Lung (tissue), 12 donors: Measurements from ENCODE around the gene CHEK1. TPM values are rescaled to one million over a fixed set of nuclear protein-coding genes. Genes with fewer than 3 reads are reported as not detected.
A peak's percentile ranks its signal among the peaks of the same experiment; 100 is the strongest.

ENCODE experiments used
- ATAC-seq: fragments of 200-7000 bp; cut with Tn5 transposase; one replicate; pipeline ENCODE4 v1.9.1; 2020; ENCODE audit warnings: moderate number of reproducible peaks; ENCODE audit not compliant: insufficient read depth, low FRiP score
- DNase-seq, 3 donors: peaks; one replicate each; pipeline ENCODE4 v3.0.0-alpha.2; 2013 to 2017
- H3K27ac ChIP-seq, 2 donors: one replicate each; pipeline ENCODE4 v1.5.1; 2013; ENCODE audit warnings: mild to moderate bottlenecking in 2 of 2, moderate library complexity in 2 of 2, control low read depth in 1 of 2, inconsistent platforms in 1 of 2, low read depth in 1 of 2, low read length in 1 of 2
- H3K27me3 ChIP-seq, 3 donors: one replicate each; pipeline ENCODE4 v1.5.1; 2013; ENCODE audit warnings: low read length in 2 of 3; ENCODE audit not compliant: control insufficient read depth in 3 of 3, insufficient read depth in 3 of 3
- H3K36me3 ChIP-seq, 4 donors: one replicate each; pipeline ENCODE4 v1.5.1; 2013; ENCODE audit warnings: low read length in 4 of 4, mild to moderate bottlenecking in 1 of 4, moderate library complexity in 1 of 4; ENCODE audit not compliant: control insufficient read depth in 4 of 4, insufficient read depth in 4 of 4
- H3K4me1 ChIP-seq, 5 donors: one replicate each; pipeline ENCODE4 v1.5.1; 2013; ENCODE audit warnings: low read length in 5 of 5, mild to moderate bottlenecking in 2 of 5, moderate library complexity in 1 of 5; ENCODE audit not compliant: control insufficient read depth in 5 of 5, insufficient read depth in 5 of 5
- H3K4me3 ChIP-seq: one replicate; pipeline ENCODE4 v1.5.1; 2013; ENCODE audit warnings: mild to moderate bottlenecking, control low read depth, moderate library complexity
- H3K9ac ChIP-seq, 2 donors: one replicate each; pipeline ENCODE4 v1.5.1; 2013; ENCODE audit warnings: low read length in 2 of 2, control low read depth in 1 of 2; ENCODE audit not compliant: insufficient read depth in 1 of 2
- H3K9me3 ChIP-seq, 4 donors: one replicate each; pipeline ENCODE4 v1.5.1; 2013; ENCODE audit warnings: low read length in 3 of 4, mild to moderate bottlenecking in 1 of 4, moderate library complexity in 1 of 4; ENCODE audit not compliant: control insufficient read depth in 4 of 4, insufficient read depth in 3 of 4
- WGBS, 2 donors: extraction: QIAGEN DNeasy Blood & Tissue Kit; methylation state at CpG; one replicate each; pipeline ENCODE4 v1.1.7; 2013; 5-methylcytosine and 5-hydroxymethylcytosine counted together
- polyA plus RNA-seq, 2 donors: library from polyadenylated mRNA; stranded (reverse); fragments of 200-250 nt; gene quantifications; one replicate each; pipeline ENCODE4 v1.2.1, GENCODE V29; 2013
- total RNA-seq, 2 donors: library from RNA; depleted of rRNA in 1 of 2; stranded (reverse); fragments of >200 nt in 1 of 2; gene quantifications; one replicate each; pipeline ENCODE4 v1.2.1, GENCODE V29; 2014 to 2021
- TF ChIP-seq, protein P1 (sequence below): IDR thresholded peaks from 2 replicates; pipeline ENCODE4 v1.5.1; 2012; ENCODE audit warnings: mild to moderate bottlenecking; ENCODE audit errors: control extremely low read depth, extremely low read depth
- donor health status: control.
- donor health status: control.
- donor health status: Bipolar disorder and iron deficiency.
- donor health status: healthy.
- donor health status: DM: yes; HTN: yes; CAD: no.

Gene CHEK1
- total and polyA plus RNA-seq, 4 donors, result 2.3 to 6.4 (median 4.1) TPM

DNA sequence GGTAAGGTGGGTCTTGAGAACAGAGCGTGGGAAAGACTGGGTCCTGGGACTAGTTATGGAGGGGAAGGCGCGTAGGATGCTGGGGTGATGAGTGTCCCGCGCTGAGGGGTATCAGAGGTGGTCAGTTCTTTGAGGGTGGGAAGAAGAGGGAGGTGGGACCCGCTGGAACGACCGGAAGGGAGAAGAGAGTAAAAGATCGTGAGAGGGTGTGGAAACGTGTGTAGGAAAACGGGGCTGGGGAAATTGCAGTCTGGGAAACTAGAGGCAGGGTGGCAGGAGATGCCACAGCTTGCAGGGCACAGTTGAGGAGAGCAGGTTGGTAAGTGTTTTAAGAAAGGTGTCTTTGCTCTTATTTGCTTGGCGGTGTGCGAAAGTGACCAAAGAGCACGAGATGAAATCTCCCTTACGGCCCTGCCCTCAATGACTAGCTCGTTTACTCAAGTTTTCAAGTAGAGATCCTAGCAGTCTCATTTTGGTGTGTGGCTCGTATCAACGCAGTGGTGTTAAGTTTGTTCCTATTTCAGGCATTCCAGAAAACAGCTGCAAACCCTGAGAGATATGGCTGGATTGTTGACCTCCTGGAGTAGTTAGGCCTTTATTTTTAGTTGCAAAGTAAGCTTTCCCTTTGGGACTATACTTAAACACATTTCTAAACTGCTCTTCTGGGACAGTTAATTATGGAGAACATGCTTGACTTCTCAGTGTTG is 31.7 kb upstream of the CHEK1 start:
- H3K27ac ChIP-seq, result peak overlapping the region; percentile 75 to 79
- DNase-seq, result peak; percentile 16 to 43 (median 34)
- H3K9ac ChIP-seq, result peak overlapping the region; percentile 86 to 92
- no peaks in the 10 kb centered on the region for H3K9me3 ChIP-seq
- H3K27me3 ChIP-seq, result no peaks in the 10 kb centered on the region
- H3K36me3 ChIP-seq, result peaks cover 1 to 9% (median 8%) of the 10 kb centered on the region in 4 donors
- peaks cover 0 to 13% (median 4%) of the 10 kb centered on the region in 5 donors for H3K4me1 ChIP-seq
- TF ChIP-seq, protein P1, sequence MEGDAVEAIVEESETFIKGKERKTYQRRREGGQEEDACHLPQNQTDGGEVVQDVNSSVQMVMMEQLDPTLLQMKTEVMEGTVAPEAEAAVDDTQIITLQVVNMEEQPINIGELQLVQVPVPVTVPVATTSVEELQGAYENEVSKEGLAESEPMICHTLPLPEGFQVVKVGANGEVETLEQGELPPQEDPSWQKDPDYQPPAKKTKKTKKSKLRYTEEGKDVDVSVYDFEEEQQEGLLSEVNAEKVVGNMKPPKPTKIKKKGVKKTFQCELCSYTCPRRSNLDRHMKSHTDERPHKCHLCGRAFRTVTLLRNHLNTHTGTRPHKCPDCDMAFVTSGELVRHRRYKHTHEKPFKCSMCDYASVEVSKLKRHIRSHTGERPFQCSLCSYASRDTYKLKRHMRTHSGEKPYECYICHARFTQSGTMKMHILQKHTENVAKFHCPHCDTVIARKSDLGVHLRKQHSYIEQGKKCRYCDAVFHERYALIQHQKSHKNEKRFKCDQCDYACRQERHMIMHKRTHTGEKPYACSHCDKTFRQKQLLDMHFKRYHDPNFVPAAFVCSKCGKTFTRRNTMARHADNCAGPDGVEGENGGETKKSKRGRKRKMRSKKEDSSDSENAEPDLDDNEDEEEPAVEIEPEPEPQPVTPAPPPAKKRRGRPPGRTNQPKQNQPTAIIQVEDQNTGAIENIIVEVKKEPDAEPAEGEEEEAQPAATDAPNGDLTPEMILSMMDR, result no peak
- peak overlapping the region; percentile 93 for H3K4me3 ChIP-seq
- ATAC-seq, result no peak
- WGBS, 2 donors, result 1% methylated on average over 18 of the region's 18 CpGs

DNA sequence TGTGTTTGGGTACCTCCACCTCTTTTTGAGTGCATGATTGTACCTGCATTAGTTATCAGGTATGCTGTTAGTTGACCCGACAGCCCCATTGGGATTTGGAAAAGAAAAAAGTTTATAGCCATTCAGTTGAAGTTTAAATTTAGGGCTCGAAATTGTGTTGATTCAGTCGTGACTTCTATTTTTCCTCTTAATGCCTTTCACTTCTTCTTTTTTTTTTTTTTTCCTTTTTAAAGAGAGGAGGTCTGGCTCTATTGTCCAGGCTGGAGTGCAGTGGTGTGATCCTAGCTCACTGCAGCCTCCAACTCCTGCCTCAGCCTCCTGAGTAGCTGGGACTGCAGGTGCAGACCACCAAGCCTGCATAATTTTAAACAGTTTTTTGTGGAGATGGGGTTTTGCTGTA is 30.0 kb upstream of the CHEK1 start:
- H3K27me3 ChIP-seq, result no peaks in the 10 kb centered on the region
- ATAC-seq, result no peak
- H3K36me3 ChIP-seq, result peaks cover 6 to 15% (median 10%) of the 10 kb centered on the region in 4 donors
- H3K9ac ChIP-seq, result no peak overlapping the region
- TF ChIP-seq, protein P1, result no peak
- DNase-seq, result no peak
- 56 to 67% methylated on average over 3 of the region's 3 CpGs for WGBS, 2 donors
- peaks cover 0 to 13% (median 4%) of the 10 kb centered on the region in 5 donors for H3K4me1 ChIP-seq
- H3K27ac ChIP-seq, result no peak overlapping the region
- H3K9me3 ChIP-seq, result no peaks in the 10 kb centered on the region
- H3K4me3 ChIP-seq, result no peak overlapping the region

DNA sequence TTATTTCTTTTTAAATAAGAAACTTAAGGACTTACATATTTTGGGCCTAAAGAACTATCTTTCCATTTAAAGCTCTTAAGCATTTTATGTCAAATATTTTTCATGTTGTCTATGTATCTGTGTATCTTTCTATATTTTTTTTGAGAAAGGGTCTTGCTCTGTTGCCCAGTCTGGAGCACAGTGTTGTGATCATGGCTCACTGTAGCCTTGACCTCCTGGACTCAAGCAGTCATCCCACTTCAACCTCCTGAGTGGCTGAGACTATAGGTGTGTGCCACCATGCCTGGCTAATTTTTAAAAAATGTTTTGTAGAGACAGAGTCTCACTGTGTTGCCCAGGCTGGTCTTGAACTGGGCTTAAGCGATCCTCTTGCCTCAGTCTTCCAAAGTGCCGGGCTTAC is 24.3 kb upstream of the CHEK1 start:
- DNase-seq, result no peak
- 98% methylated on average over 2 of the region's 2 CpGs for WGBS, 2 donors

More for the DNA sequence above, 24.3 kb upstream of the CHEK1 start:
- Histone ChIP-seq H3K4me3 (no peak overlapping the region), H3K4me1 (no peaks in the 10 kb centered on the region), H3K36me3 (peaks cover 27 to 49% (median 37%) of the 10 kb centered on the region in 4 donors), H3K27ac (no peak overlapping the region), H3K9ac (no peak overlapping the region), H3K9me3 (no peaks in the 10 kb centered on the region), H3K27me3 (no peaks in the 10 kb centered on the region)
- TF ChIP-seq, protein P1, result no peak
- ATAC-seq, result no peak
